ENCODE measurements around the gene KLK15.

Gene KLK15

DNA sequence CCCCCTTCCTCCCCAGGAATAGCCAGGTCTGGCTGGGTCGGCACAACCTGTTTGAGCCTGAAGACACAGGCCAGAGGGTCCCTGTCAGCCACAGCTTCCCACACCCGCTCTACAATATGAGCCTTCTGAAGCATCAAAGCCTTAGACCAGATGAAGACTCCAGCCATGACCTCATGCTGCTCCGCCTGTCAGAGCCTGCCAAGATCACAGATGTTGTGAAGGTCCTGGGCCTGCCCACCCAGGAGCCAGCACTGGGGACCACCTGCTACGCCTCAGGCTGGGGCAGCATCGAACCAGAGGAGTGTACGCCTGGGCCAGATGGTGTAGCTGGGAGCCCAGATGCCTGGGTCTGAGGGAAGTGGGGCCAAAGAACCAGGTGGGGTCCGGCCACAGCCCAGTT is 43.1 kb upstream of the KLK15 start:
- TF ChIP-seq TSHZ2 (CRISPR knock-in tag; IDR thresholded peaks at IDR 0.05): no peak
- no peak for TF ChIP-seq RARB (CRISPR knock-in tag; IDR thresholded peaks at IDR 0.05)
- no peak for TF ChIP-seq TCF4 (CRISPR knock-in tag; IDR thresholded peaks at IDR 0.05; ENCODE audit: borderline replicate concordance)
- no peak for TF ChIP-seq ZNF8 (CRISPR knock-in tag; IDR thresholded peaks at IDR 0.05)
- TF ChIP-seq BACH2 (CRISPR knock-in tag; IDR thresholded peaks at IDR 0.05; ENCODE audit: borderline replicate concordance): no peak
- no peak for TF ChIP-seq ZFP3 (CRISPR knock-in tag; IDR thresholded peaks at IDR 0.05)
- TF ChIP-seq ISL1 (CRISPR knock-in tag; IDR thresholded peaks at IDR 0.05): no peak
- no peak for TF ChIP-seq PATZ1 (CRISPR knock-in tag; IDR thresholded peaks at IDR 0.05; ENCODE audit: borderline replicate concordance)
- no peak for TF ChIP-seq GLIS3 (CRISPR knock-in tag; IDR thresholded peaks at IDR 0.05)
- TF ChIP-seq, protein P1, sequence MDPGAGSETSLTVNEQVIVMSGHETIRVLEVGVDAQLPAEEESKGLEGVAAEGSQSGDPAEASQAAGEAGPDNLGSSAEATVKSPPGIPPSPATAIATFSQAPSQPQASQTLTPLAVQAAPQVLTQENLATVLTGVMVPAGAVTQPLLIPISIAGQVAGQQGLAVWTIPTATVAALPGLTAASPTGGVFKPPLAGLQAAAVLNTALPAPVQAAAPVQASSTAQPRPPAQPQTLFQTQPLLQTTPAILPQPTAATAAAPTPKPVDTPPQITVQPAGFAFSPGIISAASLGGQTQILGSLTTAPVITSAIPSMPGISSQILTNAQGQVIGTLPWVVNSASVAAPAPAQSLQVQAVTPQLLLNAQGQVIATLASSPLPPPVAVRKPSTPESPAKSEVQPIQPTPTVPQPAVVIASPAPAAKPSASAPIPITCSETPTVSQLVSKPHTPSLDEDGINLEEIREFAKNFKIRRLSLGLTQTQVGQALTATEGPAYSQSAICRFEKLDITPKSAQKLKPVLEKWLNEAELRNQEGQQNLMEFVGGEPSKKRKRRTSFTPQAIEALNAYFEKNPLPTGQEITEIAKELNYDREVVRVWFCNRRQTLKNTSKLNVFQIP (CRISPR knock-in tag; IDR thresholded peaks at IDR 0.05; ENCODE audit: borderline replicate concordance, low read depth): no peak
- TF ChIP-seq TOX (CRISPR knock-in tag; IDR thresholded peaks at IDR 0.05; ENCODE audit: borderline replicate concordance): no peak
- TF ChIP-seq ZC3H10 (CRISPR knock-in tag; IDR thresholded peaks at IDR 0.05): no peak
- no peak for ATAC-seq

- TF ChIP-seq ZNF8 (CRISPR knock-in tag; IDR thresholded peaks at IDR 0.05): no peak
- TF ChIP-seq, protein P1 (CRISPR knock-in tag; IDR thresholded peaks at IDR 0.05; ENCODE audit: borderline replicate concordance, low read depth): no peak
- TF ChIP-seq PPARA (CRISPR knock-in tag; IDR thresholded peaks at IDR 0.05; ENCODE audit: borderline replicate concordance): no peak
- TF ChIP-seq ZNF70 (CRISPR knock-in tag; IDR thresholded peaks at IDR 0.05): no peak
- no peak for TF ChIP-seq ARNTL (CRISPR knock-in tag; IDR thresholded peaks at IDR 0.05; ENCODE audit: borderline replicate concordance, low read depth)
- TF ChIP-seq ZFP3 (CRISPR knock-in tag; IDR thresholded peaks at IDR 0.05): no peak
- no peak for TF ChIP-seq GLIS3 (CRISPR knock-in tag; IDR thresholded peaks at IDR 0.05)
- ATAC-seq: no peak
Observed at GRCh38 chr19:50875795-50876422, 42.5 kb upstream of the KLK15 start.

DNA sequence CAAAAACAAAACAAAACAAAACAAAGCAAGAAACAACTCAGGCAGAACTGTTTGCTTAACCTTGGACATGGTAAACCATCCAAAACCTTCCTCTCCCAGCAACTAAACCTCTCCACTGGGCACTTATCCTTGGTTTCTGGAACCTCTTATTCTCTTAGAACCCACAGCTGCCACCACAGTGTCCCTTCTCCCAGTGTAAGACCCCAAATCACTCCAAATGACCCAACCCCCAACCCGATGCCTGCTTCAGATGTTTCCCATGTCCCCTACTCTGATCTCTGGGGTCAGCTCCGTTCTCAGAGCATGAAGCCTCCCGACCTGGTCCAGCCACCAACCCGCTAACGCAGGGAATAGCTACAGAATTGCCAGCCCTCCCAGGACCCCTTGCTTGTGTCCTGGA is 40.8 kb upstream of the KLK15 start:
- TF ChIP-seq CSDC2 (CRISPR knock-in tag; IDR thresholded peaks at IDR 0.05): no peak
- TF ChIP-seq SNAI2 (CRISPR knock-in tag; IDR thresholded peaks at IDR 0.05): no peak
- TF ChIP-seq, protein P2, sequence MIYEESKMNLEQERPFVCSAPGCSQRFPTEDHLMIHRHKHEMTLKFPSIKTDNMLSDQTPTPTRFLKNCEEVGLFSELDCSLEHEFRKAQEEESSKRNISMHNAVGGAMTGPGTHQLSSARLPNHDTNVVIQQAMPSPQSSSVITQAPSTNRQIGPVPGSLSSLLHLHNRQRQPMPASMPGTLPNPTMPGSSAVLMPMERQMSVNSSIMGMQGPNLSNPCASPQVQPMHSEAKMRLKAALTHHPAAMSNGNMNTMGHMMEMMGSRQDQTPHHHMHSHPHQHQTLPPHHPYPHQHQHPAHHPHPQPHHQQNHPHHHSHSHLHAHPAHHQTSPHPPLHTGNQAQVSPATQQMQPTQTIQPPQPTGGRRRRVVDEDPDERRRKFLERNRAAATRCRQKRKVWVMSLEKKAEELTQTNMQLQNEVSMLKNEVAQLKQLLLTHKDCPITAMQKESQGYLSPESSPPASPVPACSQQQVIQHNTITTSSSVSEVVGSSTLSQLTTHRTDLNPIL (CRISPR knock-in tag; IDR thresholded peaks at IDR 0.05; ENCODE audit: low read depth): no peak
- TF ChIP-seq ZFP30 (CRISPR knock-in tag; IDR thresholded peaks at IDR 0.05): no peak
- no peak for TF ChIP-seq ZC3H10 (CRISPR knock-in tag; IDR thresholded peaks at IDR 0.05)
- no peak for TF ChIP-seq ZNF8 (CRISPR knock-in tag; IDR thresholded peaks at IDR 0.05)
- TF ChIP-seq TSHZ2 (CRISPR knock-in tag; IDR thresholded peaks at IDR 0.05): no peak
- no peak for TF ChIP-seq BACH2 (CRISPR knock-in tag; IDR thresholded peaks at IDR 0.05; ENCODE audit: borderline replicate concordance)
- no peak for TF ChIP-seq TOX (CRISPR knock-in tag; IDR thresholded peaks at IDR 0.05; ENCODE audit: borderline replicate concordance)
- TF ChIP-seq ZNF70 (CRISPR knock-in tag; IDR thresholded peaks at IDR 0.05): no peak
- no peak for TF ChIP-seq ESRRG (CRISPR knock-in tag; IDR thresholded peaks at IDR 0.05)
- no peak for TF ChIP-seq ARNTL (CRISPR knock-in tag; IDR thresholded peaks at IDR 0.05; ENCODE audit: borderline replicate concordance, low read depth)
- no peak for TF ChIP-seq GLIS3 (CRISPR knock-in tag; IDR thresholded peaks at IDR 0.05)
- no peak for TF ChIP-seq RARB (CRISPR knock-in tag; IDR thresholded peaks at IDR 0.05)
- TF ChIP-seq PPARA (CRISPR knock-in tag; IDR thresholded peaks at IDR 0.05; ENCODE audit: borderline replicate concordance): no peak
- ATAC-seq: no peak
